Keratinocyte (primary cell): ENCODE measurements around the gene COX4I1.

ENCODE experiments used
- EZH2 ChIP-seq: IDR thresholded peaks from one replicate; pipeline ENCODE4 v1.6.1; 2012; ENCODE audit warnings: inconsistent platforms, mild to moderate bottlenecking, low read length, moderate library complexity
- TF ChIP-seq, protein P1 (sequence below), 3 experiments: IDR thresholded peaks in 1 of 3; conservative IDR thresholded peaks in 1 of 3; optimal IDR thresholded peaks in 1 of 3; 2 replicates in 2 of 3; 3 replicates in 1 of 3; pipeline versions ENCODE3 to v1.5.1; 2011; ENCODE audit warnings: low read length in 3 of 3, mild to moderate bottlenecking in 3 of 3, moderate library complexity in 2 of 3, control low read depth in 1 of 3, inconsistent platforms in 1 of 3; ENCODE audit not compliant: insufficient read depth in 2 of 3; ENCODE audit errors: extremely low read depth in 1 of 3

DNA sequence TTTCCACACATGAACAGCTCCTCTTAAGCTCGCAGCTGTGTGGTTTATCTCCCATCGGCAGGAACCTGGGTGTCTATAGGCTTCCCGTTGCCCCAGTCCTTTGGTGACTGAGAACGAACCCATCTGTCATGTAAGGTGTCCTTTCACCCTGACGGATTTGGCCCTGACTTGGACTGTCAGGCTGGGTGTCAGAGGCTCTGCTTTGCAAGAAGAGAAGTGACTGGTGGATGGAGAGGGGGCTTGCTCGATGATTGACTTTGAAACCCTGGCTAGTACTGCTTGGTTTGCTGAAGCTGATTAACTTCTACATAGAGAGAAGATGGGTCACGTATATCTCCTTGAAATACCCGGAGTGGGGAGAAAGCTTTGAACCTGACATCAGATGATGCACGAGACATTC lies 42.9 kb downstream of the COX4I1 start:
- TF ChIP-seq, protein P1, sequence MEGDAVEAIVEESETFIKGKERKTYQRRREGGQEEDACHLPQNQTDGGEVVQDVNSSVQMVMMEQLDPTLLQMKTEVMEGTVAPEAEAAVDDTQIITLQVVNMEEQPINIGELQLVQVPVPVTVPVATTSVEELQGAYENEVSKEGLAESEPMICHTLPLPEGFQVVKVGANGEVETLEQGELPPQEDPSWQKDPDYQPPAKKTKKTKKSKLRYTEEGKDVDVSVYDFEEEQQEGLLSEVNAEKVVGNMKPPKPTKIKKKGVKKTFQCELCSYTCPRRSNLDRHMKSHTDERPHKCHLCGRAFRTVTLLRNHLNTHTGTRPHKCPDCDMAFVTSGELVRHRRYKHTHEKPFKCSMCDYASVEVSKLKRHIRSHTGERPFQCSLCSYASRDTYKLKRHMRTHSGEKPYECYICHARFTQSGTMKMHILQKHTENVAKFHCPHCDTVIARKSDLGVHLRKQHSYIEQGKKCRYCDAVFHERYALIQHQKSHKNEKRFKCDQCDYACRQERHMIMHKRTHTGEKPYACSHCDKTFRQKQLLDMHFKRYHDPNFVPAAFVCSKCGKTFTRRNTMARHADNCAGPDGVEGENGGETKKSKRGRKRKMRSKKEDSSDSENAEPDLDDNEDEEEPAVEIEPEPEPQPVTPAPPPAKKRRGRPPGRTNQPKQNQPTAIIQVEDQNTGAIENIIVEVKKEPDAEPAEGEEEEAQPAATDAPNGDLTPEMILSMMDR (optimal IDR thresholded peaks at IDR 0.05 in 1 of 3, IDR thresholded peaks at IDR 0.05 in 1 of 3, conservative IDR thresholded peaks at IDR 0.05 in 1 of 3; ENCODE audit: extremely low read depth in 1 of 3, insufficient read depth in 2 of 3, low read length in 3 of 3) = no peak
- no peak for TF ChIP-seq EZH2
